HG03460 (cell line): Measurements from ENCODE around the gene GAS1.

ENCODE experiments used
- ATAC-seq: cut with Tn5 transposase; IDR thresholded peaks from one replicate; pipeline ENCODE4 v1.9.1; 2021; ENCODE audit not compliant: unreplicated experiment

Gene GAS1, protein sequence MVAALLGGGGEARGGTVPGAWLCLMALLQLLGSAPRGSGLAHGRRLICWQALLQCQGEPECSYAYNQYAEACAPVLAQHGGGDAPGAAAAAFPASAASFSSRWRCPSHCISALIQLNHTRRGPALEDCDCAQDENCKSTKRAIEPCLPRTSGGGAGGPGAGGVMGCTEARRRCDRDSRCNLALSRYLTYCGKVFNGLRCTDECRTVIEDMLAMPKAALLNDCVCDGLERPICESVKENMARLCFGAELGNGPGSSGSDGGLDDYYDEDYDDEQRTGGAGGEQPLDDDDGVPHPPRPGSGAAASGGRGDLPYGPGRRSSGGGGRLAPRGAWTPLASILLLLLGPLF

GRCh38 chr9:86947146-86948073 lies at the start of gene GAS1:
TSS of gene GAS1 (minus strand) at chr9:86947506. CDS start at chr9:86946779, 727 bp downstream.
- ATAC-seq: peak; percentile 61

DNA sequence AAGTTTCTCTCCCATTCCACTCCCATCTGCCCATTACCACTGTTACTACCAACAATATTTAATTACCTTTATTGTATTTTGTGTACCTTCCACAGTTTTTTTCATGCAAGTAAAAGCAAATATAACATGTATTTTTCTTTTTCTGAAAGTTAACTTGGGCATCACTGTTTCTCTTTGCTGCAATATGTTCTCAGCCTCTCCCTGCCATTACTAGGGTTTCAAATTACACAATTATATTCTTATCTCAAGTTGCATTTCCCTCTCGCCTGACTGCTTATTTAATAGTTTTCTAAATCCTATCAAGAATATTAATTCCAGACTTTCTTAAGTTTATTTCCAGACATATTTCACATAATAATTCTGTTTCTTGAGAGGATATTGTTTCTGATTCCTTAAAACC lies 46.9 kb upstream of the GAS1 start:
- ATAC-seq: no peak

- ATAC-seq: no peak
Measured at GRCh38 chr9:86993830-86994229, 46.5 kb upstream of the GAS1 start.

- no peak for ATAC-seq
Measured at GRCh38 chr9:86991077-86991476, 43.8 kb upstream of the GAS1 start.

- no peak for ATAC-seq
Measured at GRCh38 chr9:86990290-86990689, 43.0 kb upstream of the GAS1 start.

DNA sequence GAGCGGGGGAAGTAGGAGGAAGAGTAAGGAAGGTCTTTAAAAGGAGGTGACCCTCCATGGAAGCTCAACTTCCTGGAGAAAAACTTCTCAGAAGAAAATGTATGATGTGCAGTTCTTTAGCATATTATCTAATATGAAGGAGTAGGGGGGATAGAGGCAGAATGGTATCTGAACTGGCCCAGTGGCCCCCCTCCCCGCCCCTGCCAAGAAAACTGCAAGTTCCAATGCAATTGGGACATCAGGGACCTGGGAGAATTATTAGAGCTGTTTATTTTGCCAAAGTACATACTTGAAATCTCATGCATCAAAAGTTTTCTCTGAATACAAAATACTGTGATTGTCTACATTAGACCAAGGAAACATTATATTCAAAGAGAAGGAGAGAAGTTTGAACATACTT lies 40.6 kb upstream of the GAS1 start:
- no peak for ATAC-seq

DNA sequence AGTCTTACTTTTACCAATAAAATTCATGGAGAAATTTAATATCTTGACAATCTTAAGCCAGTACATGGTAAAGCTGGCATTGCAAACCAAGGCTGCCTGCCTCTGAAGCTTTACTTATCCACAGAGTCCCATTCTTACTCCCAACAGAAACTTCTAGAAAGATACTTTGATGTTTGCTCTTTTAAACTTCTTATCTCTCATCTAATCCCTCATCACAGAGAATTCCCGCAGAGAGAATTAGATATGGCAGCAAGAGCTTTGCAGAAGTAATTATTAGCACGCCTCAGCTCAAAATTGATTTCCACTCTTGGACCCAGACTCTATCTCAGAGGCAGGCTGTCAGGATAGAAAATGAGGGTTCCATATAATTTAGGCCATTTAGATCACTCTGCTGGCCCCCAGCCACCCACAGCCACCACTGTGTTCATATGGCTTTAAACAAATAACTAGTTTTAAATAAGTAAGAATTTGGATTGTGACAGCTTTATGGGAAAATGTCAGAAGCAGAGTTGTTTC lies 37.9 kb upstream of the GAS1 start:
- ATAC-seq: no peak

DNA sequence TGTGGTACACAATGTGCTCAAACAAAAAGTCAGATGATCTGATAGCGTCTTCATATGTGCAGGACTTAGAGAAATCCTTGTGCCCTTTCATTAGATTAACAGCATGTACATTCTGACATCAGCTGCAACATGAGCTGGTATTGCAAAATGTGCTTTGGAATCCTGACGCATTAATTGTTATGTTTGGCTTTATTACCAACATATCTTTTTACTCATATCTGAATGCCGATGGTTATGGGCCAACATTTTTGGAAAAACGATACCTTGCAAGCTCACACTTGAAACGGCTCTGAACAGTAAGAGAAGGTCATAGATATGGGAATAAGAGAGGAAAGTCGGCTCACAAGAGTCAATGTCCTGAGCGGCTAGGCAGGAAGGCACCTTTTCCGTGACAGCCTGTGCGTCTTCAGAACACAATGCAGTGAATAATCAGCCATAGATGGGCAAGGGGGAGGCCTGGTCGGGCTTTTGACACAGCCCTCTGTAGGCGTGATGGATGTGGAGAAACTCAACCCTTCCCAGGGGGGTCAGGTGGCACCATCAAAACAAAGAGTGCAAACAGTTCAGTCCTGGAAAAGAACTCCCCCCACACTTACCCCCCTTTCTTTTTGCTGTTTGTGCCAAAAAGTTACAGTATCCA lies 36.4 kb upstream of the GAS1 start:
- ATAC-seq: no peak

- no peak for ATAC-seq
Measured at GRCh38 chr9:86983249-86983619, 35.9 kb upstream of the GAS1 start.

DNA sequence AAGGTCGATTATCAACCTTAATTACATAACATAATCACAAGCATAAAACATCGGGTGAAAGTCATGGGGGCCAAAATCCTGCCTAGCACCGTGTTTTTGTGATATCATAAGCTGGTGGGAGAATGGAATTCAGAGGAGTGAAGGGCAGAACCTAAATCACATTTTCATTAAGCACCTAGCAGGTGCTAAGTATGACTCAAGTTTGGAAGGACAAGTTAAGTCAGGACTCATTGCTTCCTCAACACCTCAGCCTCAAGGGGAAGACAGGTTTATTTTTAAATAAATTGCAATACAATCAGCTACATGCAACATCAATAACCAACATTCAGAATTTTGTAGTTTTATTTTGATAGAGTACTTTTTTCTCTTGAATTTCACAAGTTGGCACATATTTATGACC lies 33.5 kb upstream of the GAS1 start:
- ATAC-seq: no peak

DNA sequence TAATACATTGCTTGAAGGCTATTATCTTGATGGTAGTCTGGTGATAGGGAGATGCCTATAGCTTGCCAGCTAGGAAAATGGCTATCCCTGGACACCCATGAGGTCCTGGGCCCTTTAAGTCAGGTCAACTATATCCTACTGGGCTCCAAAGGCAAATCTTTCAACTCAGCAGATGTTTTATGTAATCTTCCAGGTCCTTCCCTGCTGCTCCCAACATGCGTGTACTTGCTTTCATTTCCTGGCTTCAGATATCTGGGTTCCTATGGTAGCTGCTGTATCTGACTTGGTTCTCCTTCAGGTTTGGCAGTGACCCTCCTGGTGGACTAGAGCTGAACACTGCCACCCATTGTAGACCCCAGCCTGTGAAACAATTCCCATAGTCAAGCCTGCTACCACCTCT lies 32.4 kb upstream of the GAS1 start:
- ATAC-seq: no peak

DNA sequence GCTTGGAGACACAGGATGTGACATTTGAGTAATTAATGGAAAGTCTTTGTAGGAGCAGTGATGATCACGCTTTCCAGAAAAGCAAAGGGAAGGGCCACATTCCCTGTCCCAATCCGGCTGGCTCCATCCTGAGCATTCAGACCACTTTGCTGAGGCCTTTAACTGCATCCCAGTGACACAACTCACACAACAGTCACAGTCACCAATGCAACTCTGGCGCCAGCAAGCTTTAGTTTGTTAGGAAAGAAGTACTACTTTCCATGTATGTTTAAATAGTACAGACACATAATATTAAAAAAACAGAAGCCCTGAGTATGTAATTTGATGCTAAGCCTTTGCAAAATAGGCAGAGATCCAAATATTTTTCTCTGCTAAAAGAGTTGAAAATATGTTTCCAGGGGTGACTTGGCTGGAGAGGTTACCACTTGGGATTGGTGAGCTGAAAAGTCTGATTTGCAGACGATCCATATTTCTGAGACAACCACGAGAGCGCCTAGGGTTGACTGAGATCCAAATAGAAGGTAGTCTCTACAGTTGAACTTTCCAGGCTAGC lies 31.7 kb upstream of the GAS1 start:
- ATAC-seq: no peak

DNA sequence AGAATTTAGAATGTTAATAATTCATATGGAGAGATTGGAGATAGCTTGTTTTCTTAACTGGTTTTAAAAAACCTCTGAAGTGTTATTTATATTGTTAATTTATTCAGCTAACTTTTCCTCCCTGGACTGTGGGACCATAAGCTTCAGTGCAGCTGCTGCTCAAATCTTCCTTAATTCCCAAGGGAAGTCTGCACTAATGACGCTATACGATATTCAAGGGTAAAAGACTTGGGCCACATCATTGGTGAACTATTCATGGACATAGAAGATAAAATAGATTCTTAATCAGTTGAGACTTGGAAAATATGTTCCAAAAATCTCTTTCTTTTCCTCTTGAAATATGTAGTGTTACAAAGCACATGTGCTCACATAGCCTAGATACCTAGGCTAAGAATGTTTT lies 31.1 kb upstream of the GAS1 start:
- no peak for ATAC-seq

DNA sequence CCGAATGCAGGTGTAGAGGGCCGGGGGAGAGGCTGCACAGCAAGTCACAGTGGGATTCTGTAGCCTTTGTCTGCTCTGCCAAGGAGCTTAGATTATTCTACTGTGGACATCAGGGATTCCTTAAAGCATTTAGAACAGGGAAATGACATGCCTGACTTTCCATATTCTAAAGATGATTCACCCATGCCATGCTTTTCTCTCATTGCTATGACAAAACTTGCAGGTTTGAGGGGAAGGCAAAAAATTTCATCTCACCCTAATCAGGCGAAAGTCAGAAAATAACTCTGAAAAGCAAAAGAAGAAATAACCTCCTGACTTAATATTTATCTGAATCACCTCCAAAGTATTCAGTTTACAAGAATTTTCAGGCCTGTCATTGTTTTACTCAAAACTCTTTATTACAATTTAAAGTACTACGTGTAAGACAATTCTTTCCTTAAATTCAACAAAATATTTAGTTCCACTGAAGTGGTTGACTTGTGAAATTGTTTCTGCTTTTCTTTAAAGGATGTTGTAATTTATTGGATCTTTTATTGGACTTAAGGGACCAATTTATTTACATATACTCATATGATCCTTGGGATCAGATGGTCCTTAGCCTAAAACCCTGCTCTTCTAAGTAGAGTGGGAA lies 30.0 kb upstream of the GAS1 start:
- ATAC-seq: no peak

DNA sequence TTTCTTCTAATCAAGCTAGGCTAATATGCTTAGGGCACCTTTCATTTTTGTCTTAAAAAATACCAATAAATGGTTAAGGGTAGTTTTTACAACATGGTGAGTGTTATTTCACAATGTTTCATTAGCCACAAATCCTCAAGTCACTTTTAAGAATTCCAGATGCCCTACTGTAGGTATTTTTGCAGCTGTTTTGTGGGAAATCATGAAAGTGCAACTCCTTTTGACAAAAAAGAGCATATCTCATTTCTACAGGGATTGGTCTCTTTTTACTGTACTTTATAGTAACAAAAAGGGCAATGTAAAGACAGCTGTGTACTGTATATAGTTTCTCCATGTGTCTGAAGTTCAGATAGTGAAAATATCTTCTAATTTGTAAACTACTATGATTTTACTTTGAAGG lies 28.3 kb upstream of the GAS1 start:
- no peak for ATAC-seq

GRCh38 chr9:86975036-86975435 lies 27.7 kb upstream of the GAS1 start:
- ATAC-seq: no peak

- ATAC-seq: no peak
Measured at GRCh38 chr9:86974421-86974820, 27.1 kb upstream of the GAS1 start.

- no peak for ATAC-seq
Measured at GRCh38 chr9:86971742-86972141, 24.4 kb upstream of the GAS1 start.

DNA sequence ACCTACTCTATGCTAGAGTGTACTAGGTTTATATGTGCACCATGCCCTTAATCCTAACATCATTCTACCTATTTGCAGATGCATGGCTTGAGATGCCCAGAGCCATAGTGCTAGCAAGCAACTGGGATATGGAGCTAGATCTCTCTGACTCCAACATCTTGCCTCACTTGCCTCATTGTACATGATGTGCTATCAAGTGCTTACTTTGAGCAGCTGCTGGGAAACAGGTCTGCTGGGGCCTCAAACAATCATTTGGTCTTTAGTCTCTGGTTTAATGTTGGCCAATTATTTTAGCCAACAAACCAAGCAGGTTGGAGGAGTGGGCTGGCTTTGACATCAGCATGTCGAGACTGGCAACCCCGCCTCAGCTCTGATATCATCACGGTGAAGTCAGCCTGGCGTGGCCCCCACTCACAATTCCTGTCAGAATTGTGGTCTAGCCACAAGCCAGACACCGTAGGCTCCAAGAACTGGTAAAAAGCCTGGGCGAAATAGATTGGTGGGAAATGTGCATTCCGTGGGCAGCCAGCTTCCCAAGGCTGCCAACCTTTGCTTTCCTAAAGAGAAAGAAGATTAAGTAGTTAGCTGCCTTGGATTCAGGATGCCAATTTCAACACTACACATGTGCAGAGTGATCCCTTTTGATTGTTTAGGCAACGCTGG lies 21.1 kb upstream of the GAS1 start:
- ATAC-seq: no peak

GRCh38 chr9:86966852-86967511 lies 19.7 kb upstream of the GAS1 start:
- ATAC-seq: no peak
